ENCODE results near the gene FKBP4.
"Not testable (repeated sequence)": the region's sequence is repeated elsewhere in the genome, so short reads cannot be mapped to it uniquely, and the experiment has no call there.

Gene FKBP4

GRCh38 chr12:2794736-2795289 lies at the start of gene FKBP4:
TSS of gene FKBP4 (plus strand) at chr12:2794970. CDS start at chr12:2795140, 170 bp downstream.
- in situ Hi-C loops (cut with MboI; ENCODE audit: low pct_unique_long_range_greater_than_20kb, low sequenced_read_pairs): no loop called here
- peak; percentile 80 for DNase-seq

- in situ Hi-C loops (cut with MboI; ENCODE audit: low pct_unique_long_range_greater_than_20kb, low sequenced_read_pairs): no loop called here
- no peak for DNase-seq
Observed at GRCh38 chr12:2745655-2746054, 49.1 kb upstream of the FKBP4 start.

- no peak for DNase-seq
- in situ Hi-C loops (cut with MboI; ENCODE audit: low pct_unique_long_range_greater_than_20kb, low sequenced_read_pairs): no loop called here
Observed at GRCh38 chr12:2749580-2749979, 45.2 kb upstream of the FKBP4 start.

- in situ Hi-C loops (cut with MboI; ENCODE audit: low pct_unique_long_range_greater_than_20kb, low sequenced_read_pairs): no loop called here
- no peak for DNase-seq
Observed at GRCh38 chr12:2750185-2750584, 44.6 kb upstream of the FKBP4 start.

GRCh38 chr12:2751230-2751629 lies 43.5 kb upstream of the FKBP4 start:
- DNase-seq: no peak
- in situ Hi-C loops (cut with MboI; ENCODE audit: low pct_unique_long_range_greater_than_20kb, low sequenced_read_pairs): no loop called here

- no peak for DNase-seq
- in situ Hi-C loops (cut with MboI; ENCODE audit: low pct_unique_long_range_greater_than_20kb, low sequenced_read_pairs): no loop called here
Observed at GRCh38 chr12:2751686-2752085, 43.1 kb upstream of the FKBP4 start.

- in situ Hi-C loops (cut with MboI; ENCODE audit: low pct_unique_long_range_greater_than_20kb, low sequenced_read_pairs): no loop called here
- DNase-seq: peak; percentile 89
Observed at GRCh38 chr12:2752676-2753371, 41.9 kb upstream of the FKBP4 start.

- in situ Hi-C loops (cut with MboI; ENCODE audit: low pct_unique_long_range_greater_than_20kb, low sequenced_read_pairs): no loop called here
- no peak for DNase-seq
Observed at GRCh38 chr12:2753536-2753935, 41.2 kb upstream of the FKBP4 start.

- no peak for DNase-seq
- in situ Hi-C loops (cut with MboI; ENCODE audit: low pct_unique_long_range_greater_than_20kb, low sequenced_read_pairs): no loop called here
Observed at GRCh38 chr12:2754208-2754607, 40.6 kb upstream of the FKBP4 start.

GRCh38 chr12:2756756-2757155 lies 38.0 kb upstream of the FKBP4 start:
- in situ Hi-C loops (cut with MboI; ENCODE audit: low pct_unique_long_range_greater_than_20kb, low sequenced_read_pairs): no loop called here
- no peak for DNase-seq

- in situ Hi-C loops (cut with MboI; ENCODE audit: low pct_unique_long_range_greater_than_20kb, low sequenced_read_pairs): no loop called here
- DNase-seq: no peak
Observed at GRCh38 chr12:2759733-2760132, 35.0 kb upstream of the FKBP4 start.

- in situ Hi-C loops (cut with MboI; ENCODE audit: low pct_unique_long_range_greater_than_20kb, low sequenced_read_pairs): no loop called here
Observed at GRCh38 chr12:2764398-2764797, 30.4 kb upstream of the FKBP4 start.

GRCh38 chr12:2765052-2765451 lies 29.7 kb upstream of the FKBP4 start:
- in situ Hi-C loops (cut with MboI; ENCODE audit: low pct_unique_long_range_greater_than_20kb, low sequenced_read_pairs): no loop called here

More at GRCh38 chr12:2764398-2764797, 30.4 kb upstream of the FKBP4 start:
- DNase-seq: no peak

GRCh38 chr12:2765608-2766007 lies 29.2 kb upstream of the FKBP4 start:
- in situ Hi-C loops (cut with MboI; ENCODE audit: low pct_unique_long_range_greater_than_20kb, low sequenced_read_pairs): no loop called here

More at GRCh38 chr12:2765052-2765451, 29.7 kb upstream of the FKBP4 start:
- no peak for DNase-seq

GRCh38 chr12:2768224-2768961 lies 26.4 kb upstream of the FKBP4 start:
- DNase-seq: no peak
- in situ Hi-C loops (cut with MboI; ENCODE audit: low pct_unique_long_range_greater_than_20kb, low sequenced_read_pairs): no loop called here

More at GRCh38 chr12:2765608-2766007, 29.2 kb upstream of the FKBP4 start:
- no peak for DNase-seq

GRCh38 chr12:2769866-2770533 lies 24.8 kb upstream of the FKBP4 start:
- no peak for DNase-seq
- in situ Hi-C loops (cut with MboI; ENCODE audit: low pct_unique_long_range_greater_than_20kb, low sequenced_read_pairs): no loop called here

- in situ Hi-C loops (cut with MboI; ENCODE audit: low pct_unique_long_range_greater_than_20kb, low sequenced_read_pairs); DNase-seq: not testable (repeated sequence)
Observed at GRCh38 chr12:2770544-2770943, 24.2 kb upstream of the FKBP4 start.

- in situ Hi-C loops (cut with MboI; ENCODE audit: low pct_unique_long_range_greater_than_20kb, low sequenced_read_pairs): no loop called here
- no peak for DNase-seq
Observed at GRCh38 chr12:2772370-2772769, 22.4 kb upstream of the FKBP4 start.

- in situ Hi-C loops (cut with MboI; ENCODE audit: low pct_unique_long_range_greater_than_20kb, low sequenced_read_pairs): no loop called here
- no peak for DNase-seq
Observed at GRCh38 chr12:2773199-2773875, 21.4 kb upstream of the FKBP4 start.

Measured in KBM-7 (cell line).